Measurements from ENCODE around the gene RBM12. TPM values are rescaled to one million over a fixed set of nuclear protein-coding genes. Genes with fewer than 3 reads are reported as not detected.

The RBM12 gene
- total and polyA plus RNA-seq, 2 donors = 24.8 to 52.3 TPM

GRCh38 chr20:35600176-35600992 is 64.3 kb downstream of the RBM12 start:
- Histone ChIP-seq H3K9me3 (ENCODE audit: control insufficient read depth in 2 of 2, insufficient read depth in 1 of 2, low read length in 1 of 2) (peaks cover 0 to 11% of the 10 kb centered on the region in 2 donors), H3K27ac (ENCODE audit: low read depth in 1 of 2, low read length in 1 of 2) (no peak overlapping the region), H3K4me3 (ENCODE audit: low read length in 2 of 2) (peak overlapping the region in 1 of 2 donors; percentile 57), H3K27me3 (ENCODE audit: control insufficient read depth in 2 of 2, insufficient read depth in 1 of 2, low read length in 1 of 2) (peaks cover 36 to 85% of the 10 kb centered on the region in 2 donors), H3K36me3 (ENCODE audit: control insufficient read depth in 2 of 2, insufficient read depth in 2 of 2, low read length in 1 of 2) (no peaks in the 10 kb centered on the region), H3K4me1 (ENCODE audit: control insufficient read depth in 2 of 2, insufficient read depth in 2 of 2, low read length in 2 of 2) (peaks cover 9 to 14% of the 10 kb centered on the region in 2 donors)
- DNase-seq (ENCODE audit: low read depth in 6 of 9, low spot score in 9 of 9) = no peak
- 30% methylated on average over 34 of the region's 34 CpGs for WGBS

GRCh38 chr20:35599776-35600120 is 65.0 kb downstream of the RBM12 start:
- H3K36me3 ChIP-seq (ENCODE audit: control insufficient read depth in 2 of 2, insufficient read depth in 2 of 2, low read length in 1 of 2) = no peaks in the 10 kb centered on the region
- peaks cover 0 to 11% of the 10 kb centered on the region in 2 donors for H3K9me3 ChIP-seq (ENCODE audit: control insufficient read depth in 2 of 2, insufficient read depth in 1 of 2, low read length in 1 of 2)
- H3K27me3 ChIP-seq (ENCODE audit: control insufficient read depth in 2 of 2, insufficient read depth in 1 of 2, low read length in 1 of 2) = peaks cover 36 to 87% of the 10 kb centered on the region in 2 donors
- peaks cover 9 to 14% of the 10 kb centered on the region in 2 donors for H3K4me1 ChIP-seq (ENCODE audit: control insufficient read depth in 2 of 2, insufficient read depth in 2 of 2, low read length in 2 of 2)
- no peak for DNase-seq (ENCODE audit: low read depth in 6 of 9, low spot score in 9 of 9)
- 98% methylated on average over 9 of the region's 9 CpGs for WGBS
- H3K4me3 ChIP-seq (ENCODE audit: low read length in 2 of 2) = no peak overlapping the region
- H3K27ac ChIP-seq (ENCODE audit: low read depth in 1 of 2, low read length in 1 of 2) = no peak overlapping the region

Other genes starting within 250 kb of the RBM12 start
- 0.24 TPM for gene GDF5, start 226.7 kb downstream of the RBM12 start, total RNA-seq
- gene GDF5, start 226.7 kb downstream of the RBM12 start, polyA plus RNA-seq = 0.32 TPM
- 17.6 TPM for gene CEP250, start 209.3 kb downstream of the RBM12 start, total RNA-seq
- gene CEP250, start 209.3 kb downstream of the RBM12 start, polyA plus RNA-seq = 12.5 TPM
- not detected for gene C20orf173, start 135.2 kb downstream of the RBM12 start, total RNA-seq
- gene C20orf173, start 135.2 kb downstream of the RBM12 start, polyA plus RNA-seq = not detected
- 157 TPM for gene ERGIC3, start 122.8 kb downstream of the RBM12 start, total RNA-seq
- gene ERGIC3, start 122.8 kb downstream of the RBM12 start, polyA plus RNA-seq = 181 TPM
- 0.85 TPM for gene SPAG4, start 49.1 kb downstream of the RBM12 start, total RNA-seq
- gene SPAG4, start 49.1 kb downstream of the RBM12 start, polyA plus RNA-seq = 4.4 TPM
- gene CPNE1, start within 50 bp of the RBM12 start, total RNA-seq = 43.6 TPM
- gene CPNE1, start within 50 bp of the RBM12 start, polyA plus RNA-seq = 238 TPM
- 13.2 TPM for gene NFS1, start 34.5 kb upstream of the RBM12 start, total RNA-seq
- gene NFS1, start 34.5 kb upstream of the RBM12 start, polyA plus RNA-seq = 25.5 TPM
- 213 TPM for gene ROMO1, start 34.5 kb upstream of the RBM12 start, total RNA-seq
- 296 TPM for gene ROMO1, start 34.5 kb upstream of the RBM12 start, polyA plus RNA-seq
- 449 TPM for gene RBM39, start 77.4 kb upstream of the RBM12 start, total RNA-seq
- 830 TPM for gene RBM39, start 77.4 kb upstream of the RBM12 start, polyA plus RNA-seq
- gene PHF20, start 107.1 kb upstream of the RBM12 start, total RNA-seq = 35.6 TPM
- 39.7 TPM for gene PHF20, start 107.1 kb upstream of the RBM12 start, polyA plus RNA-seq

Data from thymus (tissue), 11 donors.